OCI-LY3 (cell line): ENCODE measurements around the gene CYP46A1.
A peak's percentile ranks its signal among the peaks of the same experiment; 100 is the strongest.

Experiments
- H2AFZ ChIP-seq: fragments of 200-600, 300-600 bp; shearing (Covaris generic); 2 replicates; pipeline ENCODE4 v1.6.0; 2014; ENCODE audit warnings: antibody characterized with exemption, low read depth, low read length
- H3K27ac ChIP-seq: fragments of 200-600, 300-600 bp; sonication (generic); 2 replicates; pipeline ENCODE4 v1.5.1; 2014; ENCODE audit warnings: mild to moderate bottlenecking, low read length, moderate library complexity, mixed read lengths
- H3K27me3 ChIP-seq: fragments of 200-600, 300-600 bp; sonication (generic); 2 replicates; pipeline ENCODE4 v1.6.1; 2014; ENCODE audit warnings: low read depth, low read length, mixed read lengths
- H3K36me3 ChIP-seq: fragments of 200-600, 300-600 bp; sonication (generic); replicated peaks from 2 replicates; pipeline ENCODE3; 2014; ENCODE audit warnings: low read depth, low read length, mixed read lengths
- H3K4me1 ChIP-seq: fragments of 300-600, 200-600 bp; sonication (generic); 2 replicates; pipeline ENCODE4 v1.6.1; 2014; ENCODE audit warnings: low read length, mixed read lengths
- H3K4me2 ChIP-seq: fragments of 200-600, 300-600 bp; sonication (generic); 2 replicates; pipeline ENCODE4 v1.6.1; 2014; ENCODE audit warnings: low read length, mixed read lengths
- H3K4me3 ChIP-seq: fragments of 300-600, 200-600 bp; sonication (generic); 2 replicates; pipeline ENCODE4 v1.5.1; 2014; ENCODE audit warnings: antibody characterized with exemption, mild to moderate bottlenecking, low read length, moderate library complexity
- H3K79me2 ChIP-seq: fragments of 300-600, 200-600 bp; shearing (Covaris generic); 2 replicates; pipeline ENCODE4 v1.6.1; 2014; ENCODE audit warnings: mild to moderate bottlenecking, low read length, mixed read lengths
- H3K9ac ChIP-seq: fragments of 300-600, 200-600 bp; shearing (Covaris generic); 2 replicates; pipeline ENCODE4 v1.6.0; 2014; ENCODE audit warnings: mild to moderate bottlenecking, low read length, moderate library complexity
- H3K9me3 ChIP-seq: fragments of 200-600, 300-600 bp; shearing (Covaris generic); 2 replicates; pipeline ENCODE4 v1.6.1; 2014; ENCODE audit warnings: low read length, mixed read lengths; ENCODE audit not compliant: insufficient read depth
- H4K20me1 ChIP-seq: fragments of 200-600, 300-600 bp; sonication (generic); 2 replicates; pipeline ENCODE4 v1.6.1; 2016; ENCODE audit warnings: low read length, mixed read lengths; ENCODE audit not compliant: insufficient read depth
- EZH2phosphoT487 ChIP-seq: fragments of 200-600 bp; shearing (Covaris generic); IDR thresholded peaks from 2 replicates; pipeline ENCODE4 v1.6.1; 2018; ENCODE audit warnings: antibody characterized with exemption, mixed run types, low read depth
- TF ChIP-seq, protein P1 (sequence below): fragments of 200-600, 300-600 bp; sonication (generic); IDR thresholded peaks from 2 replicates; pipeline ENCODE4 v1.5.1; 2014; ENCODE audit warnings: antibody characterized with exemption, low read length, low read depth

Gene CYP46A1

DNA sequence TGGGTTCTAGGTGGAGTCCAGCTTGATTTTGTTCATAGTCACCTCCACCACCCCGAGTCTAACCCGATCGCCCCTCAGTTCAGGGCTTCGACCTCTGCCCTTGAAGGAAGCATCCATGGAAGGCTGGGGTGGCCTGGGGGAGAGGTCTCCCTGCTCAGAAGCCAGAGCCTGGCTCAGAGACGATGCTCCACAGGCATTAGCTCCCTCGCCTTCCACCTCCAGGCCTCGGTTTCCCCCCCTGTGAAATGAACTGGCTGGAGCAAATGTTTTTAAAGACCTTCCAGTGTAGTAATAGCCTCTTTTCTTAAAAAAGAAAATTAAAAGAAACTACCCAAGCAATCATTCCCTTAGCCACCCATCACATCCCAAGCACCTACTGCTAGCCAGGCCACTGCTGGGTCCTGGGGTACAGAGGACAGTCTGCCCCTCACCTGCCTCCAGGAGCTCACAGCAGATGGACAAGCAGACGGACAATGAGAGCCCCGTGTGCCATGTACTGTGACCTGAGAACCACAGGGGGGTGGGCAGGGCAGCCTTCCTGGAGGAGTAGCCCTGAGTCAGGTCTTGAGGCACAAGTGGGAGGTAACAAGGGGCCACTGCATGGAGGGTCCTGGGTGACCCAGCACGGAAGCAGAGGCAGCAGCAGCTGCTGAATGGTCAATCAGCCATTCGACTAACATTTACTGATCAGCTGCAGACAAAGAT lies 66.8 kb downstream of the CYP46A1 start:
- Histone ChIP-seq H3K9me3 (no peaks in the 10 kb centered on the region), H3K4me3 (no peak overlapping the region), H3K27ac (no peak overlapping the region), H3K4me2 (no peak overlapping the region), H4K20me1 (no peaks in the 10 kb centered on the region), H3K36me3 (no peaks in the 10 kb centered on the region), H2AFZ (no peak overlapping the region), H3K27me3 (peaks cover 16% of the 10 kb centered on the region), H3K4me1 (peaks cover 53% of the 10 kb centered on the region), H3K9ac (no peak overlapping the region), H3K79me2 (no peaks in the 10 kb centered on the region)
- no peak for TF ChIP-seq EZH2phosphoT487
- TF ChIP-seq, protein P1, sequence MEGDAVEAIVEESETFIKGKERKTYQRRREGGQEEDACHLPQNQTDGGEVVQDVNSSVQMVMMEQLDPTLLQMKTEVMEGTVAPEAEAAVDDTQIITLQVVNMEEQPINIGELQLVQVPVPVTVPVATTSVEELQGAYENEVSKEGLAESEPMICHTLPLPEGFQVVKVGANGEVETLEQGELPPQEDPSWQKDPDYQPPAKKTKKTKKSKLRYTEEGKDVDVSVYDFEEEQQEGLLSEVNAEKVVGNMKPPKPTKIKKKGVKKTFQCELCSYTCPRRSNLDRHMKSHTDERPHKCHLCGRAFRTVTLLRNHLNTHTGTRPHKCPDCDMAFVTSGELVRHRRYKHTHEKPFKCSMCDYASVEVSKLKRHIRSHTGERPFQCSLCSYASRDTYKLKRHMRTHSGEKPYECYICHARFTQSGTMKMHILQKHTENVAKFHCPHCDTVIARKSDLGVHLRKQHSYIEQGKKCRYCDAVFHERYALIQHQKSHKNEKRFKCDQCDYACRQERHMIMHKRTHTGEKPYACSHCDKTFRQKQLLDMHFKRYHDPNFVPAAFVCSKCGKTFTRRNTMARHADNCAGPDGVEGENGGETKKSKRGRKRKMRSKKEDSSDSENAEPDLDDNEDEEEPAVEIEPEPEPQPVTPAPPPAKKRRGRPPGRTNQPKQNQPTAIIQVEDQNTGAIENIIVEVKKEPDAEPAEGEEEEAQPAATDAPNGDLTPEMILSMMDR: no peak

- H3K27ac ChIP-seq: no peak overlapping the region
Measured at GRCh38 chr14:99751539-99752485, 67.7 kb downstream of the CYP46A1 start.

GRCh38 chr14:99752486-99753121 lies 68.5 kb downstream of the CYP46A1 start:
- Histone ChIP-seq H3K36me3 (no peaks in the 10 kb centered on the region), H3K9ac (peak overlapping the region; percentile 5; the same call in 1 of the 2 replicates), H3K4me1 (peaks cover 61% of the 10 kb centered on the region), H3K4me3 (peak overlapping the region; percentile 40; the same call in 1 of the 2 replicates), H3K27ac (no peak overlapping the region), H3K79me2 (no peaks in the 10 kb centered on the region), H3K4me2 (peak overlapping the region; percentile 56), H3K9me3 (no peaks in the 10 kb centered on the region), H4K20me1 (no peaks in the 10 kb centered on the region), H3K27me3 (peaks cover 16% of the 10 kb centered on the region), H2AFZ (no peak overlapping the region)
- TF ChIP-seq, protein P1: no peak

More at GRCh38 chr14:99751539-99752485, 67.7 kb downstream of the CYP46A1 start:
- Histone ChIP-seq H3K4me1 (peaks cover 54% of the 10 kb centered on the region), H3K79me2 (no peaks in the 10 kb centered on the region), H3K27me3 (peaks cover 16% of the 10 kb centered on the region), H3K4me3 (no peak overlapping the region), H3K9ac (peak overlapping the region; percentile 5; the same call in 1 of the 2 replicates), H3K4me2 (peak overlapping the region; percentile 56), H4K20me1 (no peaks in the 10 kb centered on the region), H2AFZ (no peak overlapping the region), H3K9me3 (no peaks in the 10 kb centered on the region), H3K36me3 (no peaks in the 10 kb centered on the region)
- TF ChIP-seq EZH2phosphoT487: no peak
- TF ChIP-seq, protein P1: no peak
